GM19099 (cell line): Measurements from ENCODE around the gene OXNAD1.

Experiments
- POLR2A ChIP-seq: IDR thresholded peaks from 3 replicates; pipeline ENCODE4 v1.6.1; 2011; ENCODE audit warnings: low read depth; ENCODE audit not compliant: insufficient read length; ENCODE audit errors: extremely low read depth

The OXNAD1 gene

DNA sequence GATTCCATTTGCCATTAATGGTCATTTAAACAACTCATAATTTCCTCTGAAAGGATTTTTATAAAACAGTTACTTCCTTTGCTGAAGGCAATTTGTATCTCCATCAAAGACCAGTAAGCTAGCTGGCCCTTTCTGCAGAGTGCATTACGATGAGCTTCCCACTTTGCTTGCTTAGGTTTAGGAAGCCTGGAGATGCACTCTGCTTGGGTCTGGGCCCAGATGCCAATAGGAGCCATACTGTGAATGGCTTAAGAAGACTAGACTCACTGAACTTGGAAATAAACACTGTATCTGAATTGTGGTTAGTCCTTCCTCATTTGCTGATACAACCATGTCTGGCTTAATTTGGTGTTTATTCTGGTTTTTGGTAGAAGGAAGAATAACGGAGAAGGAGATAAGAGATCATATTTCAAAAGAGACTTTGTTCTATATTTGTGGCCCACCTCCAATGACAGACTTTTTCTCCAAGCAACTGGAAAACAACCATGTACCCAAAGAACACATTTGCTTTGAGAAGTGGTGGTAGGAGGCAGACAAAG is 38.1 kb downstream of the OXNAD1 start:
- no peak for TF ChIP-seq POLR2A

- TF ChIP-seq POLR2A, result no peak
Measured at GRCh38 chr3:16304061-16305010, 39.3 kb downstream of the OXNAD1 start.

- no peak for TF ChIP-seq POLR2A
Measured at GRCh38 chr3:16305111-16305541, 40.1 kb downstream of the OXNAD1 start.

GRCh38 chr3:16307832-16308531 is 43.0 kb downstream of the OXNAD1 start:
- TF ChIP-seq POLR2A, result no peak

- no peak for TF ChIP-seq POLR2A
Measured at GRCh38 chr3:16308727-16309126, 43.7 kb downstream of the OXNAD1 start.

DNA sequence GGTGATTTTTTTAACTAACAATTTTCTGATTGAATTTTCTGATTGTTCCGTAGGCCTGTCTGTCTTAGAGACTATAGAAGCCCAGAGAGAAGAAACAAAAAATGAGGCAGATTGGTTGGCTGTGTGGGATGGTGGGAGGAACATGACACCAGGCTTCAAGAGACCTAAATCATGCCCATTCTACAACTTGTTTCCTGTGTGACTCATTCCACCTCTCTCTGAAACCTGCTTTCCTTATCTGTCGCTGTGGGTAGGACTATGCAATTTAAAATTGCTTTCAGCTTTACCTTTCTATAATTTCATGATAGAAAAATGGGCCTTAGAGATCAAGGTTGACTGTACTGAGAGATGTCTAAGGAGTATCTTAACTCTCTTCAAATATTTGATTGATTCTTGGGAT is 44.5 kb downstream of the OXNAD1 start:
- TF ChIP-seq POLR2A, result no peak

DNA sequence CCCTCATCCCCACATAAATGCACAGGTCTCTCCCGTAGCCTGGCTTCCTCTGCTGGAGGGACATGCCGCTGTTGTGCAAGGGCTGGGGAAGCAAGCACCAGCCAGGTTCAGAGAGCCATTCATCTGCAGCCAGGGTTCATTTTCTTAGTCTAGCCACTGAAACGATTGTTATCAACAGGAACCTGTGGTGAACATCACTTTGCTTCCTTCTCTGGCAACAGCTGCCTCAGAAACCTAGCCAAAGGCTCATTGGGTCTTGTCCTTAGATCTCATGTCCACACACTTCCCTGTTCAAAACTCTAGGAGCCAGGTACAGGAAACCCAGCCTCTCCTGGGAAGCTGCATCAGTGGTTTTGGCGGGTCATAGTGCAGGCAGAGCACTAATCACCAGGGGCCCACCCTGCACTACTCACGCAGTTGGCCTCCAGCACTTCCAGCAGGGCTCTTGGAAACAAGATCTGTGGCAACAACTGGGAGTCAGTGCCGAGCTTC is 47.0 kb downstream of the OXNAD1 start:
- peak; percentile 13 for TF ChIP-seq POLR2A

DNA sequence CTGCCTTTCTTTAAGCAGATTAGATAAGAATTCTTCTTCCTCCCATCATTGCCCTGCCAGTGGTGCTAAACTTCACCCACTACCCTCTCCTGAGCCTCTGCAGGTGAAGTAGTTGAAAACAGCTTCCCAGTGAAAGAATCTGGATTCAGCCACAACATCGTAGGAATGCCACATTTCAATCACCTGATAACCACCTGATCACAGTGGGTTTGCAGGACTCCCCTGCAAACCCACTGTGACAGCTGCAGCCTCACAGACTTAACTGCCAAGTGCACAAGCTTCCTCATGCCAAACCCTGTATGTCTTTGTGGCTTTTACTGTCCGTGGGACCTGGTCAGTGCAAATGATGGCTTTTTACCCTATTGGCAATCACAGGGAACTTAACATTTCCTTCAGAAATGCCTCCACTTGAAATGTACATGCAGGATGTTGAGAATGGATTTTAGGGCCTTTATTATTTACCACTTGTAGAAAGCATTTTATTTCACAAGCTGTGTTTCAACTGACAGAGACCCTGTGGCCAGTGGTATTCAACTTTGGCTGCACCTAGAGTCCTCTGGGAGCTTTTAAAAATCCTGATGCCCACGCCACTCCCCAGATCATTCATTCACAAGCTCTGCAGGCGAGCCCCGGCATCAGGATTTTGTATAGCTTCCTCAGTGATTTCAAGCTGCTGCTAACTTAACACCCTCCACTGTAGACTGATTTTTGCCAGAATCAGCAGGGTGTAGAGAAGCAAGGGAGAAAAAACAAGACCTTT is 49.1 kb downstream of the OXNAD1 start:
- TF ChIP-seq POLR2A, result no peak

DNA sequence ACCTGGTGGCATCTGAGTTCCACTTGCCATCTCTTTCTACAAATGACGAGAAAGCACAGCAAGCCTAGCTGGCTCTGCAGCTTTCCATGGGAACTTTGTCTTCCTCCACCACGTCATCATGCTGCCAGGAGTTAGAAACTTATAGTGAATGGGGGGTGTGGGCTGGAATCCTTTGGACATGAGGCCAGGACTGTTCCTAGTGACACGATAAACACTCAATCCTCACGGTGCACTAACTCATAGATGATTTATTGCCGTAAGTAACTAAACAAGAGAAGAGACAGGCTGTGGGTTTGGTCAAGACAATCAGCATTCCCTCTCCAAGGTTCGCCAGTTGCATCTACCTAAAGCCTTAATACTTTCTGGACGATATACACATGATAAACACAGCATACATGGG is 50.6 kb downstream of the OXNAD1 start:
- no peak for TF ChIP-seq POLR2A

DNA sequence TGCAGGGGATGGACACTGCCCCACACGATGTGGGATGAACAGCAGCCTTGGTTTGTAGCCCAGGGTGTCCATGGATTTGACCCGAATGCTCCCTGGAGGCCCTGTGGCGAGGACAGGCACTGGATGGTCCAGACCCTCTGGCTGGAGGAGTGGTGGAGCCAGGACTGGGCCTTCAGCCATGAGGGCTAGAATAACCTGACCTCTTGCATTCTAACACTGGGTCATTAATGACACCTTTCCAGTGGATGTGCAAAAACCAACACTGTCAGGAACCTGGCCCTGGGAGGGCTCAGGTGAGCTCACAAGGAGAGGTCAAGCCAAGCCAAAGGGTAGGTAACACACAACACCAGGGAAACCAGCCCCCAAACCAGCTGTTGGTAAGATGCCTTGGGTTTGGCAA is 51.4 kb downstream of the OXNAD1 start:
- no peak for TF ChIP-seq POLR2A

- TF ChIP-seq POLR2A, result no peak
Measured at GRCh38 chr3:16316847-16317560, 52.0 kb downstream of the OXNAD1 start.

GRCh38 chr3:16317561-16317945 is 52.5 kb downstream of the OXNAD1 start:
- no peak for TF ChIP-seq POLR2A

- TF ChIP-seq POLR2A, result no peak
Measured at GRCh38 chr3:16318176-16318575, 53.2 kb downstream of the OXNAD1 start.

GRCh38 chr3:16319307-16319706 is 54.3 kb downstream of the OXNAD1 start:
- no peak for TF ChIP-seq POLR2A
